ENCODE measurements around the gene LCOR. TPM values are rescaled to one million over a fixed set of nuclear protein-coding genes. Genes with fewer than 3 reads are reported as not detected.

Gene LCOR
- total RNA-seq, 4 donors from 2014 or later, result 7.7 to 2,027 (median 132) TPM

DNA sequence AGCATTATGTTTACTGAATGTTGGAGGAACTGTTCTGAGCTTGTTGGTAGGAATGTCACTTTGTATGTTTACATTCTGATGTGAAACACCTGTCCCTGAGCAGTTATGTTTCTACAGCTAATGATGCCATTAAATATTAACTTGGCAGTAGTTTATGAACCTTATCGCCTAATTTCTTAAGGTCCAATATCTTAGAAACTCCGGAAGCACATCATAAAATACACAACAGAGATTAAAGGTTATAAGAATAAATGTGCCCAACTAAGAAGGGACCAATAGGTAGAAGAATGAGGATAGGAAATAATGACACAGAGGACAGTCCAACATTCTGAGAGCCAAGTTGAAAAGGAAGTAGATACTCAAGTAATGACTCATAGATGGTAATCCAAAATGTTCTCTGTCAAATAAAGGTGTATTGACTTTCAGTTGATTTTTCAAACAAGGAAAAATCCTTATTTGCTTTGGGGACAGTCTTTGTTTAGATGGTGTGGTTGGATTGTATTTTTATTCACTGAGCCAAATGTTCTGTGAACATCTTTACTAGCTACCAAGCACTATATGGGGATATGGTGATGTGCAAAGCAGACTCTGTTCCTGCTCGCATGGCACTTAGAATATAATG, 31.9 kb downstream of the LCOR start:
- TF ChIP-seq POLR2A (IDR thresholded peaks at IDR 0.05), result no peak
- TF ChIP-seq CTCF (IDR thresholded peaks at IDR 0.05), result no peak
- Histone ChIP-seq H3K9me3 (no peaks in the 10 kb centered on the region), H3K36me3 (no peaks in the 10 kb centered on the region), H3K27me3 (no peaks in the 10 kb centered on the region), H3K4me1 (peaks cover 0 to 3% of the 10 kb centered on the region in 2 donors), H3K4me3 (no peak overlapping the region), H3K27ac (no peak overlapping the region)
- DNase-seq, result no peak
- intact Hi-C loops (cut with DNase I; ENCODE audit: low total_unique reads), result no loop called here

- no peak overlapping the region for H3K27ac ChIP-seq
- no peak for TF ChIP-seq CTCF (IDR thresholded peaks at IDR 0.05)
- no peak for TF ChIP-seq POLR2A (IDR thresholded peaks at IDR 0.05)
- DNase-seq, result no peak
- intact Hi-C loops (cut with DNase I; ENCODE audit: low total_unique reads), result no loop called here
- no peaks in the 10 kb centered on the region for H3K9me3 ChIP-seq
- no peak overlapping the region for H3K4me3 ChIP-seq
- H3K4me1 ChIP-seq, result no peaks in the 10 kb centered on the region
- H3K27me3 ChIP-seq, result no peaks in the 10 kb centered on the region
- no peaks in the 10 kb centered on the region for H3K36me3 ChIP-seq
Observed at GRCh38 chr10:96873086-96873485, 41.0 kb downstream of the LCOR start.

- H3K4me3 ChIP-seq, result no peak overlapping the region
- H3K9me3 ChIP-seq, result no peaks in the 10 kb centered on the region
- no peaks in the 10 kb centered on the region for H3K4me1 ChIP-seq
- no peaks in the 10 kb centered on the region for H3K36me3 ChIP-seq
- TF ChIP-seq CTCF (IDR thresholded peaks at IDR 0.05) (no peak), POLR2A (IDR thresholded peaks at IDR 0.05) (no peak)
- no peak for DNase-seq
- no peak overlapping the region for H3K27ac ChIP-seq
- intact Hi-C loops (cut with DNase I; ENCODE audit: low total_unique reads), result no loop called here
- H3K27me3 ChIP-seq, result no peaks in the 10 kb centered on the region
Observed at GRCh38 chr10:96873756-96874467, 41.8 kb downstream of the LCOR start.

- DNase-seq, result no peak
Observed at GRCh38 chr10:96878057-96878456, 46.0 kb downstream of the LCOR start.

More at GRCh38 chr10:96878057-96878456, 46.0 kb downstream of the LCOR start:
- TF ChIP-seq POLR2A (IDR thresholded peaks at IDR 0.05) (no peak), CTCF (IDR thresholded peaks at IDR 0.05) (no peak)
- no peaks in the 10 kb centered on the region for H3K9me3 ChIP-seq
- no peak overlapping the region for H3K27ac ChIP-seq
- H3K4me1 ChIP-seq, result no peaks in the 10 kb centered on the region
- intact Hi-C loops (cut with DNase I; ENCODE audit: low total_unique reads), result no loop called here
- no peaks in the 10 kb centered on the region for H3K27me3 ChIP-seq
- no peak overlapping the region for H3K4me3 ChIP-seq
- H3K36me3 ChIP-seq, result no peaks in the 10 kb centered on the region
